Suppressor macrophage treated with lipopolysaccharide for 4 hours (primary cell): ENCODE measurements around the gene NUPR1.
"Not testable (repeated sequence)": the region's sequence is repeated elsewhere in the genome, so short reads cannot be mapped to it uniquely, and the experiment has no call there.

ENCODE experiments used
- DNase-seq: peaks from one replicate; pipeline ENCODE4 v3.0.0-alpha.2; 2020

The NUPR1 gene

GRCh38 chr16:28538733-28539596 lies at the start of gene NUPR1:
Gene NUPR1 (minus strand): TSS chr16:28538974. CDS start chr16:28538907, 67 bp downstream.
- peak; percentile 46 for DNase-seq

GRCh38 chr16:28587386-28587785 lies 48.6 kb upstream of the NUPR1 start:
- no peak for DNase-seq

- no peak for DNase-seq
Observed at GRCh38 chr16:28586466-28586865, 47.7 kb upstream of the NUPR1 start.

GRCh38 chr16:28585674-28586073 lies 46.9 kb upstream of the NUPR1 start:
- no peak for DNase-seq

GRCh38 chr16:28580726-28581315 lies 42.0 kb upstream of the NUPR1 start:
- no peak for DNase-seq

- DNase-seq, result no peak
Observed at GRCh38 chr16:28575446-28576109, 36.8 kb upstream of the NUPR1 start.

- no peak for DNase-seq
Observed at GRCh38 chr16:28574925-28575324, 36.2 kb upstream of the NUPR1 start.

- DNase-seq, result no peak
Observed at GRCh38 chr16:28573738-28574718, 35.3 kb upstream of the NUPR1 start.

- peak; percentile 32 for DNase-seq
Observed at GRCh38 chr16:28572696-28573510, 34.1 kb upstream of the NUPR1 start.

GRCh38 chr16:28569968-28570752 lies 31.4 kb upstream of the NUPR1 start:
- DNase-seq, result no peak

- no peak for DNase-seq
Observed at GRCh38 chr16:28569021-28569420, 30.2 kb upstream of the NUPR1 start.

- no peak for DNase-seq
Observed at GRCh38 chr16:28567292-28567691, 28.5 kb upstream of the NUPR1 start.

- not testable (repeated sequence) for DNase-seq
Observed at GRCh38 chr16:28566233-28566925, 27.6 kb upstream of the NUPR1 start.

- DNase-seq, result no peak
Observed at GRCh38 chr16:28563218-28563617, 24.4 kb upstream of the NUPR1 start.

- DNase-seq, result no peak
Observed at GRCh38 chr16:28562199-28562598, 23.4 kb upstream of the NUPR1 start.

GRCh38 chr16:28561557-28562187 lies 22.9 kb upstream of the NUPR1 start:
- no peak for DNase-seq

GRCh38 chr16:28558456-28558855 lies 19.7 kb upstream of the NUPR1 start:
- DNase-seq, result no peak

GRCh38 chr16:28556914-28557320 lies 18.1 kb upstream of the NUPR1 start:
- peak; percentile 45 for DNase-seq

- peak; percentile 74 for DNase-seq
Observed at GRCh38 chr16:28555561-28555960, 16.8 kb upstream of the NUPR1 start.
